Measurements from ENCODE around the gene MBD4. TPM values are rescaled to one million over a fixed set of nuclear protein-coding genes. Genes with fewer than 3 reads are reported as not detected.

Gene MBD4
- total and polyA plus RNA-seq, 10 of the 15 experiments (the other 5 are each of a cell fraction or from before 2014, with no cell fraction given) = 17.7 to 59.0 (median 49.0) TPM

DNA sequence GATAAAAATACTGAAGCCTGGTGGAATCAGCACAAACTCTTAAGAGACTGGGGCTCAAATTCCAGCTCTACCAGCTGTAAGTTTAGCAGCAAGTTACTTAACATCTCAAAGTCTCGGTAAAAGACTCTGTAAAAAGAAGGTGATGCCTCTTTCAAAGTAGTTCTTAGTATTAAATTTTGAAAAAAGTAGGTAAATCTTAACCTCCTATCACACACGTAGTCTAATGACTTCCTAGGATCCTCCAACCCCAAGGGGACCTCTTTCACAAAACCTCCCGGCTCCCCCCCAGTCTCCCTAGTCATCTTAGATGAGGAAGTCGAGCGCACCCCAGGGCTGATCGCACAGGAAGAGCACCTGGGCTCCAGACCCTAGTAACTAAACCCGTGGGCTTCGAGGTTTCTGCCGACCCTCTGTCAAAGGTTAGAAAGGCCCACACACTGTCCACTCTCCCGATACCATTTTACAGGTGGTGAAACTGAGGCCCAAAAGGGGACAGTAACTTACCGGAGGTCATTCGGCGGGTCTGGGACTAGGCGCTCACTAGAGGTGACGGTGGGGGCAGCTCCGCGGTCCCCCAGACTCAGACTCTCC is 427 bp downstream of the MBD4 start:
- H4K20me1 ChIP-seq (ENCODE audit: control insufficient read depth, insufficient read depth) = no peaks in the 10 kb centered on the region
- H3K27me3 ChIP-seq (replicated peaks in 1 of 2; ENCODE audit: control insufficient read depth in 2 of 2, insufficient read depth in 2 of 2, low read length in 1 of 2) = no peaks in the 10 kb centered on the region
- BruUV-seq (replicated peaks) = TSS peak; percentile 57
- ChIA-PET POLR2A (interaction anchor here (0.7 to 6.0 kb wide), 17 partner anchors 8 to 190 kb away, joined by 3 to 40 read pairs (median 4); partner anchors contain the start of genes COPG1 and EFCAB12), RAD21 (ENCODE audit: unreplicated experiment) (interaction anchor here (0.6 to 3.8 kb wide), 13 partner anchors 11 to 187 kb away, joined by 3 to 22 read pairs (median 7); partner anchors contain the start of gene EFCAB12), SMC1A (ENCODE audit: uncharacterized antibody, unreplicated experiment) (interaction anchor here (0.9 to 14.5 kb wide), 10 partner anchors 9 to 56 kb away, joined by 3 to 275 read pairs (median 6); partner anchors contain the start of gene EFCAB12), CTCF (interaction anchor here (0.6 to 5.5 kb wide), 12 partner anchors 13 to 123 kb away, joined by 3 to 43 read pairs (median 6); partner anchors contain the start of gene EFCAB12)
- in situ Hi-C loops (cut with MboI) (no loop called here), intact Hi-C loops (cut with micrococcal nuclease; ENCODE audit: unreplicated experiment) (loop anchor here (5.0 kb wide), 1 partner anchor 57 kb away; no protein-coding TSS in a partner anchor)
- ATAC-seq = peak; percentile 39
- peak overlapping the region; percentile 96 for H3K9ac ChIP-seq (ENCODE audit: control insufficient read depth, insufficient read depth, low read length)
- 1% methylated on average over 17 of the region's 17 CpGs for WGBS (ENCODE audit: insufficient coverage, insufficient replicate concordance, low lambda C conversion rate, missing lambda C conversion rate)
- peak overlapping the region; percentile 91 for H3K4me3 ChIP-seq
- DNase-seq (ENCODE audit: low read depth, low spot score) = no peak
- no peak for FAIRE-seq
- peaks cover 57% of the 10 kb centered on the region for H3K79me2 ChIP-seq (ENCODE audit: control insufficient read depth, insufficient read depth, low read length)
- peak overlapping the region; percentile 91 for H3K27ac ChIP-seq (ENCODE audit: control insufficient read depth, insufficient read depth)
- H2AFZ ChIP-seq (ENCODE audit: control insufficient read depth, low read depth, low read length) = peak overlapping the region; percentile 89
- H3K9me3 ChIP-seq (replicated peaks; ENCODE audit: control insufficient read depth, insufficient read depth, low read length) = no peaks in the 10 kb centered on the region
- peaks cover 14% of the 10 kb centered on the region; the same call in 1 of the 2 replicates for H3K4me1 ChIP-seq (ENCODE audit: control insufficient read depth, insufficient read depth, low read length)
- no peaks in the 10 kb centered on the region for H3K36me3 ChIP-seq (ENCODE audit: control insufficient read depth in 2 of 2, insufficient read depth in 2 of 2, low read length in 1 of 2)
- peak overlapping the region; percentile 60; the same call in 1 of the 2 replicates for H3K4me2 ChIP-seq (ENCODE audit: control insufficient read depth, insufficient read depth)
- TF ChIP-seq, protein P1, sequence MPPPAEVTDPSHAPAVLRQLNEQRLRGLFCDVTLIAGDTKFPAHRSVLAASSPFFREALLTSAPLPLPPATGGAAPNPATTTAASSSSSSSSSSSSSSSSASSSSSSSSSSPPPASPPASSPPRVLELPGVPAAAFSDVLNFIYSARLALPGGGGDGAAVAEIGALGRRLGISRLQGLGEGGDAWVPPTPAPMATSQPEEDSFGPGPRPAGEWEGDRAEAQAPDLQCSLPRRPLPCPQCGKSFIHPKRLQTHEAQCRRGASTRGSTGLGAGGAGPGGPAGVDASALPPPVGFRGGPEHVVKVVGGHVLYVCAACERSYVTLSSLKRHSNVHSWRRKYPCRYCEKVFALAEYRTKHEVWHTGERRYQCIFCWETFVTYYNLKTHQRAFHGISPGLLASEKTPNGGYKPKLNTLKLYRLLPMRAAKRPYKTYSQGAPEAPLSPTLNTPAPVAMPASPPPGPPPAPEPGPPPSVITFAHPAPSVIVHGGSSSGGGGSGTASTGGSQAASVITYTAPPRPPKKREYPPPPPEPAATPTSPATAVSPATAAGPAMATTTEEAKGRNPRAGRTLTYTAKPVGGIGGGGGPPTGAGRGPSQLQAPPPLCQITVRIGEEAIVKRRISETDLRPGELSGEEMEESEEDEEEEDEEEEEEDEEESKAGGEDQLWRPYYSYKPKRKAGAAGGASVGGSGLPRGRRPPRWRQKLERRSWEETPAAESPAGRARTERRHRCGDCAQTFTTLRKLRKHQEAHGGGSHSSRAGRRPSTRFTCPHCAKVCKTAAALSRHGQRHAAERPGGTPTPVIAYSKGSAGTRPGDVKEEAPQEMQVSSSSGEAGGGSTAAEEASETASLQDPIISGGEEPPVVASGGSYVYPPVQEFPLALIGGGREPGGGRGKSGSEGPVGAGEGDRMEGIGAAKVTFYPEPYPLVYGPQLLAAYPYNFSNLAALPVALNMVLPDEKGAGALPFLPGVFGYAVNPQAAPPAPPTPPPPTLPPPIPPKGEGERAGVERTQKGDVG (CRISPR knock-in tag; IDR thresholded peaks at IDR 0.05) = no peak
- TF ChIP-seq KAT2A (conservative IDR thresholded peaks at IDR 0.05; ENCODE audit: control insufficient read depth, low read depth, low read length) (no peak), ZNF217 (IDR thresholded peaks at IDR 0.05) (peak; percentile 31; the same call in 1 of the 2 replicates), RB1 (IDR thresholded peaks at IDR 0.05; ENCODE audit: borderline replicate concordance) (0 out of 2 replicates have a peak, but pooled peaks have one; percentile 36), NR2C1 (IDR thresholded peaks at IDR 0.05) (no peak), CREB1 (IDR thresholded peaks at IDR 0.05; ENCODE audit: low read depth) (no peak), SMARCA5 (IDR thresholded peaks at IDR 0.05) (peak; percentile 94), BCL11A (IDR thresholded peaks at IDR 0.05; ENCODE audit: low read depth, low read length) (0 out of 2 replicates have a peak, but pooled peaks have one; percentile 8), DPF2 (IDR thresholded peaks at IDR 0.05) (0 out of 2 replicates have a peak, but pooled peaks have one; percentile 15), IRF4 (IDR thresholded peaks at IDR 0.05; ENCODE audit: low read depth, low read length) (0 out of 2 replicates have a peak, but pooled peaks have one; percentile 14), BACH1 (IDR thresholded peaks at IDR 0.05; ENCODE audit: borderline replicate concordance) (peak; percentile 80; the same call in 1 of the 2 replicates), SPI1 (IDR thresholded peaks at IDR 0.05; ENCODE audit: borderline replicate concordance, insufficient read depth, low read depth, low read length) (peak; percentile 64), ZNF384 (IDR thresholded peaks at IDR 0.05; ENCODE audit: borderline replicate concordance, low read depth, low read length) (no peak), ZNF207 (IDR thresholded peaks at IDR 0.05; ENCODE audit: borderline replicate concordance) (0 out of 2 replicates have a peak, but pooled peaks have one; percentile 85), RAD51 (IDR thresholded peaks at IDR 0.05) (no peak), NFIC (IDR thresholded peaks at IDR 0.05; ENCODE audit: low read depth, low read length) (0 out of 2 replicates have a peak, but pooled peaks have one; percentile 19), CHD2 (IDR thresholded peaks at IDR 0.05; ENCODE audit: borderline replicate concordance, low read depth, low read length) (no peak)
- TF ChIP-seq, protein P2, sequence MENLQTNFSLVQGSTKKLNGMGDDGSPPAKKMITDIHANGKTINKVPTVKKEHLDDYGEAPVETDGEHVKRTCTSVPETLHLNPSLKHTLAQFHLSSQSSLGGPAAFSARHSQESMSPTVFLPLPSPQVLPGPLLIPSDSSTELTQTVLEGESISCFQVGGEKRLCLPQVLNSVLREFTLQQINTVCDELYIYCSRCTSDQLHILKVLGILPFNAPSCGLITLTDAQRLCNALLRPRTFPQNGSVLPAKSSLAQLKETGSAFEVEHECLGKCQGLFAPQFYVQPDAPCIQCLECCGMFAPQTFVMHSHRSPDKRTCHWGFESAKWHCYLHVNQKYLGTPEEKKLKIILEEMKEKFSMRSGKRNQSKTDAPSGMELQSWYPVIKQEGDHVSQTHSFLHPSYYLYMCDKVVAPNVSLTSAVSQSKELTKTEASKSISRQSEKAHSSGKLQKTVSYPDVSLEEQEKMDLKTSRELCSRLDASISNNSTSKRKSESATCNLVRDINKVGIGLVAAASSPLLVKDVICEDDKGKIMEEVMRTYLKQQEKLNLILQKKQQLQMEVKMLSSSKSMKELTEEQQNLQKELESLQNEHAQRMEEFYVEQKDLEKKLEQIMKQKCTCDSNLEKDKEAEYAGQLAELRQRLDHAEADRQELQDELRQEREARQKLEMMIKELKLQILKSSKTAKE (IDR thresholded peaks at IDR 0.05; ENCODE audit: low read depth, poor library complexity, severe bottlenecking) = peak; percentile 12
- TF ChIP-seq, protein P3, sequence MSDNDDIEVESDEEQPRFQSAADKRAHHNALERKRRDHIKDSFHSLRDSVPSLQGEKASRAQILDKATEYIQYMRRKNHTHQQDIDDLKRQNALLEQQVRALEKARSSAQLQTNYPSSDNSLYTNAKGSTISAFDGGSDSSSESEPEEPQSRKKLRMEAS (IDR thresholded peaks at IDR 0.05; ENCODE audit: low read depth, low read length) = no peak

Data from GM12878 (cell line).